ENCODE data around the gene GLB1L. TPM values are rescaled to one million over a fixed set of nuclear protein-coding genes. Genes with fewer than 3 reads are reported as not detected.
A peak's percentile ranks its signal among the peaks of the same experiment; 100 is the strongest.

Gene GLB1L
- total RNA-seq, 1 donor from 2014 or later: 7.3 TPM

DNA sequence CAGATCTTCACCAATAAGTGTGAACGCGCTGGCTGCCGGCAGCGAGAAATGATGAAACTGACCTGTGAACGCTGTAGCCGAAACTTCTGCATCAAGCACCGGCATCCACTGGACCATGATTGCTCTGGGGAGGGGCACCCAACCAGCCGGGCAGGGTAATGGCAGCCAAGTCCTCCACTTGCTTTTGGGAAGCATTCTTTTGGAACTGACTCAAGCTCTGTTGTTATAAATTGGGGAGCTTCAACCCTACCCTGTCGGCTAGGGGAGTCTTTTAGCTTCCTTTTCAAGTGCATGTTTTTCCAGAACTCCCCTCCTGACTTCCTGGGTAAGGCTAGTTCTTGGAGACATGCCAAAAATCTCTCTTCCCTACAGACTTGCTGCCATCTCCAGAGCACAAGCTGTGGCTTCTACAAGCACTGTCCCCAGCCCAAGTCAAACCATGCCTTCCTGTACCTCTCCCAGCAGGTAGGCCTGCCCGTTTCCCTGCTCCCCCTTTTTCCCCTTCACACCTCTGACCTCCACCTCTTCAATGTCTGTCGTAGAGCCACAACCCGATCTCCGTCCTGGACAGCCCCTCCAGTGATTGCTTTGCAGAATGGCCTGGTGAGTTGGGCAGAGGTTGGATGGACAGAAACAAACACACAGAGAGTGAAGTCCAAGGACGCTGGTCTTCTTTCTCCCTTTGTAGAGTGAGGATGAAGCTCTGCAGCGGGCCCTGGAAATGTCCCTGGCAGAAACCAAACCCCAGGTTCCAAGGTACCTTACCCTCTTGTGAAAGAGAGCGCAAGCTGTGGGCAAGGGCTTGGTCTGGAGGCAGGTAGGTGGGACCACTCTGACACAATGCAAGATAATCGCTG, 37.1 kb downstream of the GLB1L start:
- H3K4me1 Mint-ChIP-seq (ENCODE audit: unreplicated experiment): peaks cover 17% of the 10 kb centered on the region
- no peak overlapping the region for H3K27ac Mint-ChIP-seq (ENCODE audit: unreplicated experiment)
- no peak for DNase-seq (ENCODE audit: low spot score)
- peaks cover 14% of the 10 kb centered on the region for H3K36me3 Mint-ChIP-seq (ENCODE audit: low read depth, unreplicated experiment)
- H3K9me3 Mint-ChIP-seq (ENCODE audit: unreplicated experiment): no peaks in the 10 kb centered on the region
- TF ChIP-seq, protein P1, sequence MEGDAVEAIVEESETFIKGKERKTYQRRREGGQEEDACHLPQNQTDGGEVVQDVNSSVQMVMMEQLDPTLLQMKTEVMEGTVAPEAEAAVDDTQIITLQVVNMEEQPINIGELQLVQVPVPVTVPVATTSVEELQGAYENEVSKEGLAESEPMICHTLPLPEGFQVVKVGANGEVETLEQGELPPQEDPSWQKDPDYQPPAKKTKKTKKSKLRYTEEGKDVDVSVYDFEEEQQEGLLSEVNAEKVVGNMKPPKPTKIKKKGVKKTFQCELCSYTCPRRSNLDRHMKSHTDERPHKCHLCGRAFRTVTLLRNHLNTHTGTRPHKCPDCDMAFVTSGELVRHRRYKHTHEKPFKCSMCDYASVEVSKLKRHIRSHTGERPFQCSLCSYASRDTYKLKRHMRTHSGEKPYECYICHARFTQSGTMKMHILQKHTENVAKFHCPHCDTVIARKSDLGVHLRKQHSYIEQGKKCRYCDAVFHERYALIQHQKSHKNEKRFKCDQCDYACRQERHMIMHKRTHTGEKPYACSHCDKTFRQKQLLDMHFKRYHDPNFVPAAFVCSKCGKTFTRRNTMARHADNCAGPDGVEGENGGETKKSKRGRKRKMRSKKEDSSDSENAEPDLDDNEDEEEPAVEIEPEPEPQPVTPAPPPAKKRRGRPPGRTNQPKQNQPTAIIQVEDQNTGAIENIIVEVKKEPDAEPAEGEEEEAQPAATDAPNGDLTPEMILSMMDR (IDR thresholded peaks at IDR 0.05; ENCODE audit: unreplicated experiment): no peak
- H3K27me3 Mint-ChIP-seq (ENCODE audit: unreplicated experiment): peaks cover 8% of the 10 kb centered on the region
- H3K4me3 Mint-ChIP-seq (ENCODE audit: unreplicated experiment): peak overlapping the region; percentile 39

GRCh38 chr2:219207134-219207883, 37.9 kb downstream of the GLB1L start:
- TF ChIP-seq, protein P1 (IDR thresholded peaks at IDR 0.05; ENCODE audit: unreplicated experiment): no peak
- Mint-ChIP-seq H3K4me1 (ENCODE audit: unreplicated experiment) (peaks cover 17% of the 10 kb centered on the region), H3K27ac (ENCODE audit: unreplicated experiment) (no peak overlapping the region), H3K27me3 (ENCODE audit: unreplicated experiment) (peaks cover 8% of the 10 kb centered on the region), H3K36me3 (ENCODE audit: low read depth, unreplicated experiment) (peaks cover 14% of the 10 kb centered on the region), H3K9me3 (ENCODE audit: unreplicated experiment) (no peaks in the 10 kb centered on the region), H3K4me3 (ENCODE audit: unreplicated experiment) (peak overlapping the region; percentile 83)
- DNase-seq (ENCODE audit: low spot score): no peak

GRCh38 chr2:219206328-219207133, 38.7 kb downstream of the GLB1L start, which contains the start of gene ZFAND2B:
ZFAND2B (plus strand) TSS chr2:219206782; CDS start chr2:219206988, 206 bp downstream.
- Mint-ChIP-seq H3K4me3 (ENCODE audit: unreplicated experiment) (peak within 1 kb of the TSS; percentile 94), H3K9me3 (ENCODE audit: unreplicated experiment) (no peaks in the 10 kb centered on the region), H3K4me1 (ENCODE audit: unreplicated experiment) (peaks cover 17% of the 10 kb centered on the region), H3K27me3 (ENCODE audit: unreplicated experiment) (peaks cover 7% of the 10 kb centered on the region), H3K36me3 (ENCODE audit: low read depth, unreplicated experiment) (peaks cover 14% of the 10 kb centered on the region), H3K27ac (ENCODE audit: unreplicated experiment) (peak within 1 kb of the TSS; percentile 85)
- DNase-seq (ENCODE audit: low spot score): peak; percentile 96
- TF ChIP-seq, protein P1 (IDR thresholded peaks at IDR 0.05; ENCODE audit: unreplicated experiment): no peak

DNA sequence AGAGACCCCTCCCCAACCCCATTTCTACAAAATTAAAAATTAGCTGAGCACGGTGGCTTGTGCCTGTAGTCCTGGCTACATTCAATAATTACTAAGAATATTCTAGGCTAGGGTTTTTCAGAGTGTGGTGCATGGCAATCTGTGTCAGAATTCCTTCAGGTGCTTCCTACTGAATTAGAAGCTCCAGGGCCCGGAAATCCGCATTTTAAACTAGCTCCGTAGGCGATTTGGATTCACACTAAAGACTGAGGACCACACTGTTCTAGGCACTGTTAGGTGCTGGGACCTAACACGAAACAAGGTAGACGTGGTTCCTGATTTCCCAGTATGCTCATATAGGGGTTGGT, 39.3 kb downstream of the GLB1L start:
- DNase-seq (ENCODE audit: low spot score): no peak
- peaks cover 17% of the 10 kb centered on the region for H3K4me1 Mint-ChIP-seq (ENCODE audit: unreplicated experiment)
- H3K4me3 Mint-ChIP-seq (ENCODE audit: unreplicated experiment): peak overlapping the region; percentile 94
- H3K9me3 Mint-ChIP-seq (ENCODE audit: unreplicated experiment): no peaks in the 10 kb centered on the region
- peak overlapping the region; percentile 85 for H3K27ac Mint-ChIP-seq (ENCODE audit: unreplicated experiment)
- H3K36me3 Mint-ChIP-seq (ENCODE audit: low read depth, unreplicated experiment): peaks cover 14% of the 10 kb centered on the region
- TF ChIP-seq, protein P1 (IDR thresholded peaks at IDR 0.05; ENCODE audit: unreplicated experiment): no peak
- peaks cover 7% of the 10 kb centered on the region for H3K27me3 Mint-ChIP-seq (ENCODE audit: unreplicated experiment)
